ENCODE measurements around the gene ADIPOQ. TPM values are rescaled to one million over a fixed set of nuclear protein-coding genes. Genes with fewer than 3 reads are reported as not detected.

ADIPOQ gene
- total and polyA plus RNA-seq, 2 of the 4 experiments (the other 2 are of a cell fraction), result not detected

DNA sequence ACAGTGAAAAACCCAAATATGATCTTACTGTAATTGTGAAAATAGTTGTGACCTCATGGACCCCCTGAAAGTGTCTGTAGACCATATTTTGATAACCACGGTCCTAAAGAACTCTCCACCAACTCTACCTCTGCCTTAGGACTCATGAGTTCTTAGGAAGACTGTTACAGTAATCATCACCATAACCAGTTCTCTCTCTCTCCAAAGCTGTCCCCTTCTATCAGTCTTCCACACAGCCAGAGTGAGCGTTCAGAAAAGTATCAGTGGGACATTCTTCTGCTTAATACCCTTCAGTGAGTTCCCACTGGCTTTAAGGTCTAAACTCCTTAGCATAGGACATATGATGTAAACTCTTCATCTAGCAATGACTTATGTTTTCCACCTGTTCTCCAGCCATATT, 60.2 kb downstream of the ADIPOQ start:
- Histone ChIP-seq H3K14ac (replicated peaks; ENCODE audit: low read depth, low read length) (no peak overlapping the region), H2BK120ac (ENCODE audit: low read depth, low read length) (no peak overlapping the region), H3K27me3 (ENCODE audit: control insufficient read depth, insufficient read depth, low read length) (0 out of 2 replicates have a peak, but pooled peaks cover under 1% of the 10 kb centered on the region), H2BK5ac (ENCODE audit: low read depth, low read length, poor library complexity, severe bottlenecking) (no peak overlapping the region), H3K18ac (ENCODE audit: low read depth, low read length) (no peak overlapping the region), H3K9ac (ENCODE audit: low read depth, low read length) (no peak overlapping the region), H3K4me3 (ENCODE audit: insufficient read depth, low read depth, low read length) (no peak overlapping the region), H3K4me1 (ENCODE audit: control insufficient read depth, insufficient read depth, low read length) (no peaks in the 10 kb centered on the region), H3K56ac (ENCODE audit: extremely low read depth, insufficient read depth, low read length) (no peak overlapping the region), H2AFZ (replicated peaks; ENCODE audit: low read length, poor library complexity) (no peak overlapping the region), H4K8ac (ENCODE audit: low read depth in 2 of 2, low read length in 2 of 2) (no peak overlapping the region), H2BK15ac (ENCODE audit: low read depth, low read length) (no peak overlapping the region), H3K9me1 (ENCODE audit: insufficient read depth, low read length) (no peaks in the 10 kb centered on the region), H3K4ac (ENCODE audit: low read depth, low read length) (no peak overlapping the region), H3K23ac (ENCODE audit: low read depth, low read length) (no peak overlapping the region), H3K79me1 (ENCODE audit: low read depth in 1 of 2, low read length in 2 of 2) (no peaks in the 10 kb centered on the region), H3K9me3 (ENCODE audit: control insufficient read depth, insufficient read depth, low read length) (no peaks in the 10 kb centered on the region; the same call in 1 of the 2 replicates), H4K5ac (ENCODE audit: low read depth, low read length) (no peak overlapping the region), H2AK5ac (ENCODE audit: low read depth, low read length) (no peak overlapping the region), H2BK20ac (ENCODE audit: low read depth, low read length) (no peak overlapping the region), H3K27ac (ENCODE audit: insufficient read depth, low read length) (no peak overlapping the region), H2AK9ac (replicated peaks; ENCODE audit: low read depth, low read length, poor library complexity) (no peak overlapping the region), H3K4me2 (ENCODE audit: low read depth, low read length) (no peak overlapping the region), H4K91ac (ENCODE audit: insufficient read depth, low read depth, low read length) (no peak overlapping the region), H4K20me1 (ENCODE audit: insufficient read depth, low read length) (no peaks in the 10 kb centered on the region), H3K36me3 (ENCODE audit: control insufficient read depth, insufficient read depth, low read length) (no peaks in the 10 kb centered on the region)
- in situ Hi-C loops (cut with MboI; ENCODE audit: low sequenced_read_pairs), result no loop called here
- BruUV-seq (replicated peaks), result no TSS peak
- ATAC-seq (ENCODE audit: low read depth) (no peak), DNase-seq (no peak)
- TF ChIP-seq, protein P1, sequence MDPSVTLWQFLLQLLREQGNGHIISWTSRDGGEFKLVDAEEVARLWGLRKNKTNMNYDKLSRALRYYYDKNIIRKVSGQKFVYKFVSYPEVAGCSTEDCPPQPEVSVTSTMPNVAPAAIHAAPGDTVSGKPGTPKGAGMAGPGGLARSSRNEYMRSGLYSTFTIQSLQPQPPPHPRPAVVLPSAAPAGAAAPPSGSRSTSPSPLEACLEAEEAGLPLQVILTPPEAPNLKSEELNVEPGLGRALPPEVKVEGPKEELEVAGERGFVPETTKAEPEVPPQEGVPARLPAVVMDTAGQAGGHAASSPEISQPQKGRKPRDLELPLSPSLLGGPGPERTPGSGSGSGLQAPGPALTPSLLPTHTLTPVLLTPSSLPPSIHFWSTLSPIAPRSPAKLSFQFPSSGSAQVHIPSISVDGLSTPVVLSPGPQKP (IDR thresholded peaks at IDR 0.05; ENCODE audit: borderline replicate concordance, low read depth, low read length), result no peak
- TF ChIP-seq RAD21 (IDR thresholded peaks at IDR 0.05; ENCODE audit: low read length), result no peak
- no peak for TF ChIP-seq MXI1 (IDR thresholded peaks at IDR 0.05; ENCODE audit: borderline replicate concordance, low read depth, low read length)
- TF ChIP-seq POLR2A (IDR thresholded peaks at IDR 0.05; ENCODE audit: low read depth, low read length), result no peak
- no peak for TF ChIP-seq MAZ (IDR thresholded peaks at IDR 0.05; ENCODE audit: borderline replicate concordance, low read depth, low read length)
- TF ChIP-seq RCOR1 (IDR thresholded peaks at IDR 0.05; ENCODE audit: insufficient replicate concordance, low read length), result no peak
- no peak for TF ChIP-seq CEBPB (IDR thresholded peaks at IDR 0.05; ENCODE audit: low read depth, low read length)
- no peak for TF ChIP-seq CHD1 (IDR thresholded peaks at IDR 0.05; ENCODE audit: low read depth, low read length)
- no peak for TF ChIP-seq BHLHE40 (IDR thresholded peaks at IDR 0.05; ENCODE audit: low read depth, low read length)
- no peak for TF ChIP-seq FOS (IDR thresholded peaks at IDR 0.05; ENCODE audit: low read depth, low read length)
- no peak for TF ChIP-seq MAFK (IDR thresholded peaks at IDR 0.05; ENCODE audit: low read depth, low read length)
- TF ChIP-seq NFE2L2 (IDR thresholded peaks at IDR 0.05; ENCODE audit: low read depth, low read length), result no peak
- TF ChIP-seq, protein P2, sequence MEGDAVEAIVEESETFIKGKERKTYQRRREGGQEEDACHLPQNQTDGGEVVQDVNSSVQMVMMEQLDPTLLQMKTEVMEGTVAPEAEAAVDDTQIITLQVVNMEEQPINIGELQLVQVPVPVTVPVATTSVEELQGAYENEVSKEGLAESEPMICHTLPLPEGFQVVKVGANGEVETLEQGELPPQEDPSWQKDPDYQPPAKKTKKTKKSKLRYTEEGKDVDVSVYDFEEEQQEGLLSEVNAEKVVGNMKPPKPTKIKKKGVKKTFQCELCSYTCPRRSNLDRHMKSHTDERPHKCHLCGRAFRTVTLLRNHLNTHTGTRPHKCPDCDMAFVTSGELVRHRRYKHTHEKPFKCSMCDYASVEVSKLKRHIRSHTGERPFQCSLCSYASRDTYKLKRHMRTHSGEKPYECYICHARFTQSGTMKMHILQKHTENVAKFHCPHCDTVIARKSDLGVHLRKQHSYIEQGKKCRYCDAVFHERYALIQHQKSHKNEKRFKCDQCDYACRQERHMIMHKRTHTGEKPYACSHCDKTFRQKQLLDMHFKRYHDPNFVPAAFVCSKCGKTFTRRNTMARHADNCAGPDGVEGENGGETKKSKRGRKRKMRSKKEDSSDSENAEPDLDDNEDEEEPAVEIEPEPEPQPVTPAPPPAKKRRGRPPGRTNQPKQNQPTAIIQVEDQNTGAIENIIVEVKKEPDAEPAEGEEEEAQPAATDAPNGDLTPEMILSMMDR (conservative IDR thresholded peaks at IDR 0.05; ENCODE audit: low read depth, low read length), result no peak
- TF ChIP-seq SMC3 (IDR thresholded peaks at IDR 0.05; ENCODE audit: low read depth, low read length), result no peak
- TF ChIP-seq RFX5 (IDR thresholded peaks at IDR 0.05; ENCODE audit: low read depth, low read length), result no peak
- TF ChIP-seq, protein P3, sequence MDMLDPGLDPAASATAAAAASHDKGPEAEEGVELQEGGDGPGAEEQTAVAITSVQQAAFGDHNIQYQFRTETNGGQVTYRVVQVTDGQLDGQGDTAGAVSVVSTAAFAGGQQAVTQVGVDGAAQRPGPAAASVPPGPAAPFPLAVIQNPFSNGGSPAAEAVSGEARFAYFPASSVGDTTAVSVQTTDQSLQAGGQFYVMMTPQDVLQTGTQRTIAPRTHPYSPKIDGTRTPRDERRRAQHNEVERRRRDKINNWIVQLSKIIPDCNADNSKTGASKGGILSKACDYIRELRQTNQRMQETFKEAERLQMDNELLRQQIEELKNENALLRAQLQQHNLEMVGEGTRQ (IDR thresholded peaks at IDR 0.05; ENCODE audit: low read depth, low read length), result no peak
- dilution Hi-C loops (cut with HindIII; ENCODE audit: low sequenced_read_pairs, unreplicated experiment), result no loop called here
- intact Hi-C loops (cut with micrococcal nuclease), result no loop called here
- WGBS, 2 experiments (ENCODE audit: extremely low coverage in 2 of 2, insufficient read length in 1 of 2), result no CpG with 5 or more reads among the region's 2 CpGs
- CTCF ChIA-PET, result no interaction called here
- POLR2A ChIA-PET (ENCODE audit: unreplicated experiment), result no interaction called here
